C4-2B (cell line): ENCODE results near the gene RGS7.

Experiments used
- ZFX ChIP-seq: fragments of 450-650 bp; IDR thresholded peaks from 2 replicates; pipeline ENCODE4 v1.6.1; 2017
- TF ChIP-seq, protein P1 (sequence below): fragments of 450-650 bp; conservative IDR thresholded peaks from 2 replicates; pipeline ENCODE4 v1.5.1; 2017; ENCODE audit warnings: mild to moderate bottlenecking

DNA sequence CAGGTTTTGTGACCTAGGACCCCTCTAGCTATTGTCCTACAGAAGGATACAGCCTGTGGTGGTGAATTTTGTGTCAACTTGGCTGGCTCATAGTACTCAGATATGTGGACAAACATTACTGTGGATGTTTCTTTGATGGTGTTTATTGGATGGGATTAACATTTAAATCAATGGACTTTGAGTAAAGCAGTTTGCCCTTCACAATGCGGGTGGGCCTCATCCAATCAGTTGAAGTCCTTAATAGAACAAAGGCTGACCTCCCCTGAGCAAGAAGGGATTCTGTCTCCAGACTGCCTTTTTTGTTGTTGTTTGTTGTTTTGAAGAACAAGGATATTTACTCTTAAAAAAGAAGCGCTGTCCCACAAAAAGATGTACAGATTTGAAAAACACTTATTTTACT, 535.1 kb downstream of the RGS7 start:
- TF ChIP-seq, protein P1, sequence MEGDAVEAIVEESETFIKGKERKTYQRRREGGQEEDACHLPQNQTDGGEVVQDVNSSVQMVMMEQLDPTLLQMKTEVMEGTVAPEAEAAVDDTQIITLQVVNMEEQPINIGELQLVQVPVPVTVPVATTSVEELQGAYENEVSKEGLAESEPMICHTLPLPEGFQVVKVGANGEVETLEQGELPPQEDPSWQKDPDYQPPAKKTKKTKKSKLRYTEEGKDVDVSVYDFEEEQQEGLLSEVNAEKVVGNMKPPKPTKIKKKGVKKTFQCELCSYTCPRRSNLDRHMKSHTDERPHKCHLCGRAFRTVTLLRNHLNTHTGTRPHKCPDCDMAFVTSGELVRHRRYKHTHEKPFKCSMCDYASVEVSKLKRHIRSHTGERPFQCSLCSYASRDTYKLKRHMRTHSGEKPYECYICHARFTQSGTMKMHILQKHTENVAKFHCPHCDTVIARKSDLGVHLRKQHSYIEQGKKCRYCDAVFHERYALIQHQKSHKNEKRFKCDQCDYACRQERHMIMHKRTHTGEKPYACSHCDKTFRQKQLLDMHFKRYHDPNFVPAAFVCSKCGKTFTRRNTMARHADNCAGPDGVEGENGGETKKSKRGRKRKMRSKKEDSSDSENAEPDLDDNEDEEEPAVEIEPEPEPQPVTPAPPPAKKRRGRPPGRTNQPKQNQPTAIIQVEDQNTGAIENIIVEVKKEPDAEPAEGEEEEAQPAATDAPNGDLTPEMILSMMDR: no peak
- TF ChIP-seq ZFX: no peak
